8988T (cell line): ENCODE data around the gene ABCC1.
"Not testable (repeated sequence)": the region's sequence is repeated elsewhere in the genome, so short reads cannot be mapped to it uniquely, and the experiment has no call there.

Experiments used
- DNase-seq: peaks from one replicate; pipeline ENCODE4 v3.0.0; 2011

The ABCC1 gene

GRCh38 chr16:16163571-16163970, 214.2 kb downstream of the ABCC1 start:
- DNase-seq: no peak

DNA sequence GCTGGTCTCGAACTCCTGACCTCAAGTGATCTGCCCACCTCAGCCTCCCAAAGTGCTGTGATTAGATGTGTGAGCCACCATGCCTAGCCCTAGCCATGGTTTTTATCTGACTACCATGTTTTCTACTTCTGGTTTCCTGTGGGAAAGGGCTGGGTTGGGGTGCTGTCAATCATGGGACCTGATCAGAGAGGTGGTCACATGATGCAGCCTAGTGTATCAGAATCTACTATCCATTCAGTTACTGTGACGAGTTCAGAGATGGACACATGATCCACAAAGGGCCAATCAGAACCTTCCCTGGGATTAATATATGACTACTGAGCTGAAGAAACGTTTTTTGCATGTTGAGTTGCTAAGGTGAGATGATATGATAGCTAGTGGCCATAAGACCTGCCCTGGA, 214.8 kb downstream of the ABCC1 start:
- no peak for DNase-seq

DNA sequence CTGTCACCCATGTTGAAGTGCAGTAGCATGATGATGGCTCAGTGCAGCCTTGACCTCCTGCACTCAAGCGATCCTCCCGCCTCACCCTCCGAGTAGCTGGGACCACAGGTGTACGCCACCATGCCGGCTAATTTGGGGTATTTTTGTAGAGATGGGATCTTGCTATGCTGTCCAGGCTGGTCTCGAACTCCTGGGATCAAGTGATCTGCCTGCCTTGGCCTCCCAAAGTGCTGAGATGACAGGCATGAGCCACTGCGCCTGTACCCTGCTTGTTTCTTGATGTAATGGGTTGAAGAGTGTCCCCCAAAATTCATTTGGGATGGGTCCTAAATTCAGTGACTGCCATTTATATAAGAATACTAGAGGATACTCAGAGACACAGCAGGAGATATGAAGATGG, 216.7 kb downstream of the ABCC1 start:
- no peak for DNase-seq

GRCh38 chr16:16166949-16167348, 217.5 kb downstream of the ABCC1 start:
- DNase-seq: no peak

- no peak for DNase-seq
These were observed 218.5 kb downstream of the ABCC1 start for GRCh38 chr16:16167927-16168326.

DNA sequence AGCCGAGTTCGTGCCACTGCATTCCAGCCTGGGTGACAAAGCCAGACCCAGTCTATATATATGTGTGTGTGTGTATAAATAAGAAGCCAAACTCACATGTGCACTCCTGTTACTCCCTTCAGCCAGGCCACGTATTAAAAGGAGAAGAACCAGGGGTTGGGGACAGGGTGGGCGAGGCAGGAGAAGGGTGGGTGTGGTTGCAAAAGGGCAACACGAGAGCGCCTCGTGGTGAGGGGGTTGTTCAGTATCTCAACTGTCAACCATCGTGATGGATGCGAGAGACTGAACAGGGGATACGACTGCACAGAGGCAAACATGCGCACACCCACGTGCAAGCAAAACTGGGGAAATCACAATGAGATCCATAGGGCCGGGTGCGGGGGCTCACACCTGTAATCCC, 219.0 kb downstream of the ABCC1 start:
- no peak for DNase-seq

DNA sequence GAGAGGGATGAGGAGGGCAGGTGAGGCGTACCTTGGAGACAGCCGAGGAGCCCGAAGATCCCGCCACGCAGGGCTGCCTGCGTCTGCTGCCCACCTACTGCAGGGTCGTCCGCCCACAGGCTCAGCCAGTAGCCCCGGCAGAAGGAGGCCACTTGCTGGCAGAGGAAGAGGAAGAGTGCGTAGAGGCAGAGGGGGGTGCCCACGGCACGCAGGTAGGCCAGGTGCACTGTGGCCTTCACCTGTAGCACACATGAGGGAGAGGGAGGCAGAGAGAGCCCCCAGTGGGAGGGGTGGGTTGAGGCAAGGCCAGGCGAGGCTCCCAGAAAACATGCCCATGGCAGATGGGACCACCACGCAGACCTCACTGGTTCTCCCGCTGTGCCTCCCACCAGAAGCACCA, 220.2 kb downstream of the ABCC1 start:
- DNase-seq: no peak

- DNase-seq: no peak
These were observed 222.0 kb downstream of the ABCC1 start for GRCh38 chr16:16171332-16171919.

DNA sequence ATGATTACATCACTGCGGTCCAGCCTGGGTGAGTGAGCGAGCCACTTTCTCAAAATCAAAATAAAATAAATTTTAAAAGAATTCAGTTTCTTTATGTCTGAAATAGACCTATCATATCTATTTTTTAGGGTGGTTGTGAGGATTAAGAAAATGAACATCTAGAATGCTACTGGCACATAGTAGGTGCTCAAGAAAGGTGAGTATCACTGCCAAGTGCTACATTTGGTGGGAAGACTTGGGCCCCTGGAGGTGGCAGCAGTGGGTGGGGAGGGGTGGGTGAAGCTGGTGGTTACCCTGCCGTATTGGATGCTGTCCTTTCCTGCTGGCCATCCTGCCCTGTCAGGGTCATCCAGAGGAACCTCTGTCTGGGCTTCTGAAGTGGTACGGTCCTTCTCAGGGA, 223.6 kb downstream of the ABCC1 start:
- no peak for DNase-seq

- no peak for DNase-seq
These were observed 225.9 kb downstream of the ABCC1 start for GRCh38 chr16:16175296-16175695.

- DNase-seq: no peak
These were observed 226.9 kb downstream of the ABCC1 start for GRCh38 chr16:16176328-16176727.

- DNase-seq: no peak
These were observed 229.2 kb downstream of the ABCC1 start for GRCh38 chr16:16178455-16179162.

GRCh38 chr16:16181748-16182147, 232.3 kb downstream of the ABCC1 start:
- DNase-seq: not testable (repeated sequence)

DNA sequence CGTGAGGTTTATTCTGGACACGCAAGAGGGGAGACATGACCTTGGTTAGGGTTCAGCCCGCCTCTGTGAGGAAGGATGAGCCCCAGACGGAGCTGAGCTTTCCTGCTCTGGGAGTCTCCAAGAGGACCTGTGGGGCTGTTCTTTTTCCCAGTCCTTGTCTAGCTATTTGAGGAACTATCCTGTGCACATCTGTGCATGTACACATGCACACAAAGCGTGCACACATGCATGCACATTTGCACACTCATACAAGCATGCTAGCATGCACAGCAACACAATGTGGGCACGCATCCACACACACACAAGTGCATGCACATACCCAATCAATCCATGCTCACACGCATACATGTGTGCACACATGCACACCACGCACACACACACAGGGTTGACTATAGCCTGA, 233.5 kb downstream of the ABCC1 start:
- no peak for DNase-seq

- no peak for DNase-seq
These were observed 234.1 kb downstream of the ABCC1 start for GRCh38 chr16:16183562-16183961.

- no peak for DNase-seq
These were observed 235.2 kb downstream of the ABCC1 start for GRCh38 chr16:16184594-16184993.

DNA sequence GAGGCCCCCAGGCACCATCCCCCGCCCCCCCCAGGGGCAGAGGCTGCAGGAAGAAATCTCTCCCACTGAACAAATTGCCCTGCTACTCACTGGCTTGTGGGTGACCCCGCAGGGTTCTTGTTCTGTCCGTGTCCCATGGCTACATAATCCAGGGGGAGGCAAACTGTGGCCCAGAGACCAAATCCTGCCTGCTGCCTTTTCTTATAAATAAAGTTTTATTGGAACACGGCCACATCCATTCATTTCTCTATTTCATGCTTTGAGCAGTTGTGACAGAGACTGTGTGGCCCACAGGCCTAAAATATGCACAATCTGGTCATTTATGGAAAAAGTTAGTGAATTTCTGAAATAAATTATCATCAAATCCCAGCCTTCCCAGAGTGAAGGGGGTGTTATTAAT, 235.7 kb downstream of the ABCC1 start:
- DNase-seq: no peak

- no peak for DNase-seq
These were observed 237.4 kb downstream of the ABCC1 start for GRCh38 chr16:16186820-16187219.

- no peak for DNase-seq
These were observed 239.4 kb downstream of the ABCC1 start for GRCh38 chr16:16188827-16189226.

GRCh38 chr16:16189842-16190241, 240.4 kb downstream of the ABCC1 start:
- no peak for DNase-seq

DNA sequence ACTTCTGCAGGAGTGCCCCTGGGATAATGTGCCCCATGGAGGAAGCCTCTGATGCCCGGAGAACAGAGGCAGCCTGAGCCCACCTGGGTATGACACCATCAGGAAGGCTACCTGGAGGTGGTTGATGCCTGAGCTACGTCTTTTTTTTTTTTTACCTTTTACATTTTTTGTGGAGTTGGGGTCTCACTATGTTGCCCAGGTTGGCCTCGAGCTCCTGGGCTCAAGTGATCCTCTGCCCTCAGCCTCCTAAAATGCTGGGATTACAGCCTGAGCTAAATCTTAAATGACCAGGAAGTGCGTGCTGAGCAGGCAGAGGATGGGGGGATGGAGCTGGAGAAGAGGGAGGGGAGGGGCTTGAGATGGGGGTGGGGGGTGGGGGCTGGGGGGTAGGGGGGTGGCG, 241.1 kb downstream of the ABCC1 start:
- no peak for DNase-seq

DNA sequence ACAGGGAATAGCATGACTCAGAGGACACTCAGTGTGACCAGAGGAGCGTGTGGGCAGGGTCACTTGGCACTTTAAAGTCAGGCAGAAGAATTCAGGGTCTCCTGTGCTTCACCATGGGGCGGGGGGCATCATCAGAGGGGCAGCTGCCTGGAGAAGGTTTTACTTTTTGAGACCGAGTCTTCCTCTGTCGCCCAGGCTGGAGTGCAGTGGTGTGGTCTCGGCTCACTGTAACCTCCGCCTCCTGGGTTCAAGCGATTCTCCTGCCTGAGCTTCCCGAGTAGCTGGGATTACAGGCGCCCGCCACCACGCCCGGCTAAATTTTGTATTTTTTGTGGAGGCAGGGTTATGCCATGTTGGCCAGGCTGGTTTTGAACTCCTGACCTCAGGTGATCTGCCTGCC, 241.6 kb downstream of the ABCC1 start:
- DNase-seq: not testable (repeated sequence)

GRCh38 chr16:16191493-16192167, 242.2 kb downstream of the ABCC1 start:
- DNase-seq: no peak
